ENCODE results near the gene GZMB. TPM values are rescaled to one million over a fixed set of nuclear protein-coding genes. Genes with fewer than 3 reads are reported as not detected.

The GZMB gene
- total and polyA plus RNA-seq, 2 of the 8 experiments (the other 6 are each of a cell fraction or from before 2014, with no cell fraction given) = not detected

- Histone ChIP-seq H3K18ac (ENCODE audit: extremely low read depth, low read length) (no peak overlapping the region), H3K9ac (replicated peaks in 1 of 4; ENCODE audit: extremely low read depth in 1 of 4, low read depth in 3 of 4, low read length in 3 of 4) (no peak overlapping the region), H3K4me2 (ENCODE audit: insufficient read depth in 1 of 2, low read depth in 2 of 2, low read length in 2 of 2) (no peak overlapping the region), H2AFZ (ENCODE audit: low read length) (no peak overlapping the region), H2BK12ac (ENCODE audit: low read depth, low read length) (no peak overlapping the region), H3K14ac (ENCODE audit: insufficient read length) (no peak overlapping the region), H2AK5ac (ENCODE audit: low read depth, low read length) (no peak overlapping the region), H3K4me1 (replicated peaks in 1 of 4; ENCODE audit: control insufficient read depth in 3 of 4, insufficient read depth in 4 of 4, low read length in 3 of 4) (no peaks in the 10 kb centered on the region), H3K9me3 (ENCODE audit: insufficient read depth in 2 of 2, low read depth in 1 of 2, low read length in 1 of 2) (peaks cover 3 to 5% of the 10 kb centered on the region in 2 experiments; a peak in 3 of 4 replicates), H3K56ac (replicated peaks; ENCODE audit: insufficient read length, low read depth, low read length) (no peak overlapping the region), H3K79me1 (ENCODE audit: low read depth, low read length) (no peaks in the 10 kb centered on the region), H3K36me3 (ENCODE audit: control insufficient read depth in 2 of 4, insufficient read depth in 4 of 4, low read length in 3 of 4) (no peaks in the 10 kb centered on the region), H3K23ac (ENCODE audit: insufficient read length) (no peak overlapping the region), H4K91ac (replicated peaks; ENCODE audit: insufficient read length, low read length) (no peak overlapping the region), H3K27ac (ENCODE audit: low read depth, low read length) (no peak overlapping the region), H2BK5ac (ENCODE audit: low read depth, low read length) (no peak overlapping the region), H2BK20ac (ENCODE audit: low read length) (no peak overlapping the region), H2BK120ac (replicated peaks; ENCODE audit: low read depth, low read length) (no peak overlapping the region), H3K23me2 (ENCODE audit: low read depth, low read length) (0 out of 2 replicates have a peak, but pooled peaks cover 2% of the 10 kb centered on the region), H3K4me3 (ENCODE audit: extremely low read depth in 1 of 4, insufficient read depth in 2 of 4, low read depth in 3 of 4, low read length in 4 of 4) (no peak overlapping the region), H4K5ac (ENCODE audit: insufficient read length, low read depth, low read length) (no peak overlapping the region), H3K27me3 (replicated peaks in 1 of 4; ENCODE audit: control insufficient read depth in 3 of 4, extremely low read depth in 1 of 4, insufficient read depth in 3 of 4, low read length in 3 of 4) (no peaks in the 10 kb centered on the region), H2BK15ac (ENCODE audit: low read length) (no peak overlapping the region), H3K4ac (replicated peaks; ENCODE audit: insufficient read length, low read depth, low read length) (no peak overlapping the region), H4K8ac (ENCODE audit: extremely low read depth, insufficient read depth, low read length) (no peak overlapping the region), H3K79me2 (ENCODE audit: control insufficient read depth in 1 of 2, insufficient read depth in 2 of 2, low read length in 2 of 2) (no peaks in the 10 kb centered on the region), H4K20me1 (replicated peaks in 1 of 2; ENCODE audit: control insufficient read depth in 1 of 2, insufficient read depth in 2 of 2, low read length in 2 of 2) (no peaks in the 10 kb centered on the region)
- FAIRE-seq (no peak), DNase-seq (ENCODE audit: low read depth in 1 of 2, low spot score in 2 of 2) (no peak)
- no peak for TF ChIP-seq EP300 (IDR thresholded peaks at IDR 0.05; ENCODE audit: borderline replicate concordance in 1 of 2, low read depth in 2 of 2, low read length in 2 of 2)
- TF ChIP-seq KDM1A (IDR thresholded peaks at IDR 0.05; ENCODE audit: borderline replicate concordance, low read length) = no peak
- ChIA-PET CTCF (ENCODE audit: partially characterized antibody) (interaction anchor here (0.8 to 1.9 kb wide), 8 partner anchors 9 to 123 kb away, joined by 3 to 7 read pairs (median 4); no protein-coding TSS in a partner anchor), POLR2A (ENCODE audit: partially characterized antibody) (no interaction called here)
- 76% methylated on average over 3 of the region's 3 CpGs; no CpG with 5 or more reads in 1 of the 2 experiments for WGBS, 2 experiments (ENCODE audit: extremely low coverage in 1 of 2, insufficient coverage in 1 of 2, insufficient read length in 1 of 2, insufficient replicate concordance in 2 of 2, low coverage in 1 of 2, low lambda C conversion rate in 2 of 2, missing lambda C conversion rate in 1 of 2)
These were observed 27.7 kb downstream of the GZMB start for GRCh38 chr14:24606297-24606696.

All from H1 (cell line).